Esophagus muscularis mucosa (tissue), 3 donors: Measurements from ENCODE around the gene PHACTR4.

Experiments used
- CTCF ChIP-seq, 3 experiments: fragments of 200-600 bp in 2 of 3; fragments of 450-650 bp in 1 of 3; sonication (generic) in 2 of 3; IDR thresholded peaks; one replicate each; pipeline ENCODE4 v1.5.1; 2017 to 2019; ENCODE audit warnings: antibody characterized with exemption in 3 of 3, mild to moderate bottlenecking in 2 of 3, moderate library complexity in 1 of 3
- POLR2AphosphoS5 ChIP-seq, 2 donors: sonication (generic); formaldehyde crosslinking; IDR thresholded peaks; one replicate each; pipeline ENCODE4 v1.6.1; 2017; ENCODE audit warnings: antibody characterized with exemption in 2 of 2

DNA sequence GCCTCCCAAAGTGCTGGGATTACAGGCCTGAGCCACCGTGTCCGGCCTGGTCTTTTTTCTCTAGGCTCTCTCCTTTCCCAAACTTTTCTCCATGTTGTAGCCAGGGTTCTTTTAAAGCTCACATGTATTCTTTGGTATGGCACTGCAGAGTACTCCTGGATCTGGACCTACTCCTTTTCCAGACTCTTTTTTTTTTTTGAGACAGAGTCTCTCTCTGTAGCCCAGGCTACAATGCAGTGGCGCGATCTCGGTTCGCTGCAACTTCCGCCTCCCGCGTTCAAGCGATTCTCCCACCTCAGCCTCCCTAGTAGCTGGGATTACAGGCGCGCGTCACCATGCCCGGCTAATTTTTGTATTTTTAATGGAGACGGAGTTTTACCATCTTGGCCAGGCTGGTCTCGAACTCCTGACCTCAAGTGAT, 41.3 kb upstream of the PHACTR4 start:
- TF ChIP-seq POLR2AphosphoS5 (IDR thresholded peaks at IDR 0.05) (no peak), CTCF (IDR thresholded peaks at IDR 0.05) (no peak)
